H1 (cell line): ENCODE measurements around the gene HPD. TPM values are rescaled to one million over a fixed set of nuclear protein-coding genes. Genes with fewer than 3 reads are reported as not detected.
A peak's percentile ranks its signal among the peaks of the same experiment; 100 is the strongest.

Experiments used
- CTCF ChIA-PET: fragments of 300-600 bp; sonication (Branson Sonifier 250); formaldehyde crosslinking; loops from one replicate; lab custom pipeline; 2021; ENCODE audit not compliant: partially characterized antibody; lab: Charles Lee
- POLR2A ChIA-PET: fragments of 300-600 bp; sonication (Branson Sonifier 250); formaldehyde crosslinking; loops from one replicate; lab custom pipeline; 2021; ENCODE audit warnings: inconsistent platforms; ENCODE audit not compliant: partially characterized antibody; lab: Charles Lee
- DNase-seq, 2 experiments: peaks; one replicate each; pipeline versions ENCODE4 v3.0.0 to v3.0.0-alpha.2; 2010 to 2022; ENCODE audit warnings: low spot score in 2 of 2, low read depth in 1 of 2, mixed read lengths in 1 of 2
- FAIRE-seq: peaks from 2 replicates; lab custom pipeline; 2011; peaks lifted over from hg19 to GRCh38; lab: Jason Lieb, UNC
- H2AFZ ChIP-seq: 2 replicates; pipeline ENCODE4 v1.8.1; 2012; ENCODE audit warnings: low read length, inconsistent platforms
- H2AK5ac ChIP-seq: 2 replicates; pipeline ENCODE4 v1.6.1; 2013; ENCODE audit warnings: low read depth, low read length
- H2BK120ac ChIP-seq: replicated peaks from 2 replicates; pipeline ENCODE3; 2013; ENCODE audit warnings: low read depth, low read length, inconsistent platforms
- H2BK12ac ChIP-seq: 2 replicates; pipeline ENCODE4 v1.6.1; 2013; ENCODE audit warnings: low read depth, low read length
- H2BK15ac ChIP-seq: 2 replicates; pipeline ENCODE4 v1.6.1; 2013; ENCODE audit warnings: low read length
- H2BK20ac ChIP-seq: 2 replicates; pipeline ENCODE4 v1.6.1; 2013; ENCODE audit warnings: low read length
- H2BK5ac ChIP-seq: 2 replicates; pipeline ENCODE4 v1.6.1; 2013; ENCODE audit warnings: low read depth, low read length
- H3K14ac ChIP-seq: 2 replicates; pipeline ENCODE4 v1.6.1; 2013; ENCODE audit warnings: inconsistent platforms; ENCODE audit not compliant: insufficient read length
- H3K18ac ChIP-seq: 2 replicates; pipeline ENCODE4 v1.6.1; 2013; ENCODE audit warnings: low read length; ENCODE audit errors: extremely low read depth
- H3K23ac ChIP-seq: 2 replicates; pipeline ENCODE4 v1.6.1; 2013; ENCODE audit warnings: inconsistent platforms; ENCODE audit not compliant: insufficient read length
- H3K23me2 ChIP-seq: 2 replicates; pipeline ENCODE4 v1.6.1; 2013; ENCODE audit warnings: low read depth, low read length
- H3K27ac ChIP-seq: 2 replicates; pipeline ENCODE4 v1.6.1; 2011; ENCODE audit warnings: low read depth, low read length, inconsistent platforms
- H3K27me3 ChIP-seq, 4 experiments: replicated peaks in 1 of 4; 1 replicate in 1 of 4; 2 replicates in 3 of 4; pipeline versions ENCODE4 v1.6.1 to v1.8.1; 2011 to 2013; ENCODE audit warnings: low read length in 3 of 4, mild to moderate bottlenecking in 3 of 4, inconsistent platforms in 2 of 4, mixed read lengths in 2 of 4, moderate library complexity in 1 of 4; ENCODE audit not compliant: control insufficient read depth in 3 of 4, insufficient read depth in 3 of 4; ENCODE audit errors: extremely low read depth in 1 of 4
- H3K36me3 ChIP-seq, 4 experiments: 2 replicates each; pipeline versions ENCODE4 v1.6.1 to v1.8.1; 2011 to 2013; ENCODE audit warnings: mild to moderate bottlenecking in 4 of 4, low read length in 3 of 4, moderate library complexity in 2 of 4, control low read depth in 1 of 4, inconsistent platforms in 1 of 4; ENCODE audit not compliant: insufficient read depth in 4 of 4, control insufficient read depth in 2 of 4
- H3K4ac ChIP-seq: replicated peaks from 2 replicates; pipeline ENCODE3; 2013; ENCODE audit warnings: low read length, low read depth, mixed read lengths, inconsistent platforms; ENCODE audit not compliant: insufficient read length
- H3K4me1 ChIP-seq, 4 experiments: replicated peaks in 1 of 4; 1 replicate in 1 of 4; 2 replicates in 3 of 4; pipeline versions ENCODE4 v1.6.1 to v1.8.1; 2011 to 2013; ENCODE audit warnings: low read length in 3 of 4, inconsistent platforms in 2 of 4, mixed read lengths in 1 of 4; ENCODE audit not compliant: insufficient read depth in 4 of 4, control insufficient read depth in 3 of 4
- H3K4me2 ChIP-seq, 2 experiments: 2 replicates each; pipeline versions ENCODE4 v1.6.1 to v1.8.1; 2011 to 2013; ENCODE audit warnings: low read depth in 2 of 2, low read length in 2 of 2, control low read depth in 1 of 2, inconsistent platforms in 1 of 2, mild to moderate bottlenecking in 1 of 2; ENCODE audit not compliant: insufficient read depth in 1 of 2
- H3K4me3 ChIP-seq, 4 experiments: fragments of 200-600, 300-600 bp in 1 of 4; sonication (generic), shearing (Covaris generic), sonication (Bioruptor Twin) in 1 of 4; 2 replicates each; pipeline versions ENCODE4 v1.5.1 to v1.8.1; 2011 to 2016; ENCODE audit warnings: low read length in 4 of 4, low read depth in 3 of 4, control low read depth in 2 of 4, inconsistent platforms in 2 of 4, mild to moderate bottlenecking in 2 of 4, mixed read lengths in 1 of 4, moderate library complexity in 1 of 4; ENCODE audit not compliant: insufficient read depth in 2 of 4; ENCODE audit errors: extremely low read depth in 1 of 4
- H3K56ac ChIP-seq: replicated peaks from 2 replicates; pipeline ENCODE3; 2013; ENCODE audit warnings: low read depth, mild to moderate bottlenecking, mixed read lengths, low read length, inconsistent platforms; ENCODE audit not compliant: insufficient read length
- H3K79me1 ChIP-seq: 2 replicates; pipeline ENCODE4 v1.6.1; 2013; ENCODE audit warnings: low read depth, low read length, control low read depth
- H3K79me2 ChIP-seq, 2 experiments: 2 replicates each; pipeline versions ENCODE4 v1.6.1 to v1.8.1; 2012 to 2013; ENCODE audit warnings: low read length in 2 of 2, mild to moderate bottlenecking in 2 of 2, inconsistent platforms in 1 of 2; ENCODE audit not compliant: insufficient read depth in 2 of 2, control insufficient read depth in 1 of 2
- H3K9ac ChIP-seq, 4 experiments: replicated peaks in 1 of 4; 1 replicate in 1 of 4; 2 replicates in 3 of 4; pipeline versions ENCODE4 v1.6.1 to v1.8.1; 2011 to 2013; ENCODE audit warnings: low read depth in 3 of 4, low read length in 3 of 4, control low read depth in 2 of 4, mild to moderate bottlenecking in 2 of 4, moderate library complexity in 2 of 4, inconsistent platforms in 1 of 4; ENCODE audit errors: extremely low read depth in 1 of 4
- H3K9me3 ChIP-seq, 2 experiments: 2 replicates each; pipeline versions ENCODE4 v1.6.1 to v1.8.1; 2012 to 2013; ENCODE audit warnings: mild to moderate bottlenecking in 2 of 2, moderate library complexity in 2 of 2, control low read depth in 1 of 2, inconsistent platforms in 1 of 2, low read depth in 1 of 2, low read length in 1 of 2, mixed read lengths in 1 of 2; ENCODE audit not compliant: insufficient read depth in 2 of 2
- H4K20me1 ChIP-seq, 2 experiments: replicated peaks in 1 of 2; 2 replicates each; pipeline versions ENCODE3 to v1.8.1; 2011 to 2013; ENCODE audit warnings: inconsistent platforms in 2 of 2, low read length in 2 of 2, mild to moderate bottlenecking in 1 of 2; ENCODE audit not compliant: insufficient read depth in 2 of 2, control insufficient read depth in 1 of 2
- H4K5ac ChIP-seq: 2 replicates; pipeline ENCODE4 v1.6.1; 2013; ENCODE audit warnings: low read length, low read depth, mixed read lengths, inconsistent platforms; ENCODE audit not compliant: insufficient read length
- H4K8ac ChIP-seq: 2 replicates; pipeline ENCODE4 v1.8.0; 2013; ENCODE audit warnings: mild to moderate bottlenecking, moderate library complexity, low read length, inconsistent platforms; ENCODE audit not compliant: insufficient read depth; ENCODE audit errors: extremely low read depth
- H4K91ac ChIP-seq: replicated peaks from 2 replicates; pipeline ENCODE3; 2013; ENCODE audit warnings: low read length, mixed read lengths, inconsistent platforms; ENCODE audit not compliant: insufficient read length
- BCL11A ChIP-seq, 2 experiments: IDR thresholded peaks; one replicate each; pipeline ENCODE4 v1.6.1; 2011; ENCODE audit warnings: low read depth in 2 of 2, low read length in 2 of 2, mild to moderate bottlenecking in 2 of 2
- HDAC6 ChIP-seq: IDR thresholded peaks from one replicate; pipeline ENCODE4 v1.7.1; 2012; ENCODE audit warnings: low read depth, mild to moderate bottlenecking, inconsistent platforms, low read length, moderate library complexity
- WGBS, 2 experiments: shearing (Covaris generic) in 1 of 2; methylation state at CpG; one replicate each; pipeline versions ENCODE4 v1.1.6 to v1.1.7; 2013 to 2015; ENCODE audit warnings: low lambda C conversion rate in 2 of 2, mixed read lengths in 2 of 2, inconsistent platforms in 1 of 2, low coverage in 1 of 2, missing lambda C conversion rate in 1 of 2; ENCODE audit not compliant: insufficient replicate concordance in 2 of 2, insufficient coverage in 1 of 2, insufficient read length in 1 of 2; ENCODE audit errors: extremely low coverage in 1 of 2, missing lambda C conversion rate in 1 of 2; 5-methylcytosine and 5-hydroxymethylcytosine counted together
- polyA plus RNA-seq, 7 experiments: library from polyadenylated mRNA; depleted of rRNA in 3 of 7; stranded (reverse) in 5 of 7; unstranded in 2 of 7; fragments of >200 nt in 5 of 7; fragments of 200-250 nt in 2 of 7; gene quantifications; 1 replicate in 5 of 7; 2 replicates in 1 of 7; 4 replicates in 1 of 7; pipeline versions ENCODE4 v1.2.1 to v1.2.3, GENCODE V29; 2011 to 2013; ENCODE audit warnings: missing spikeins in 2 of 7, mixed read lengths in 2 of 7
- total RNA-seq: library from RNA; stranded (reverse); fragmentation: NEBNext Ultra II Directional; extraction: Animal tissue kit (Norgen Biotek cat#: 25700); gene quantifications from 2 replicates; pipeline ENCODE4 v1.2.1, GENCODE V29; 2021

HPD gene
- total and polyA plus RNA-seq, 2 of the 8 experiments (the other 6 are each of a cell fraction or from before 2014, with no cell fraction given): 0.48 to 0.56 TPM

- no peak overlapping the region for H3K56ac ChIP-seq
- H3K27ac ChIP-seq: no peak overlapping the region
- CTCF ChIA-PET: interaction anchor here (0.7 to 18.2 kb wide), 11 partner anchors 13 to 362 kb away, joined by 3 to 363 read pairs (median 18); partner anchors contain the start of genes PSMD9 and SETD1B
- H2BK5ac ChIP-seq: no peak overlapping the region
- POLR2A ChIA-PET: interaction anchor here (27.9 to 34.9 kb wide), 2 partner anchors 5 to 8 kb away, joined by 958 read pairs; partner anchors contain the start of genes RHOF and SETD1B
- peaks cover 0 to 4% (median 2%) of the 10 kb centered on the region in 4 experiments; a peak in 2 of 8 replicates for H3K36me3 ChIP-seq
- no peak overlapping the region for H2AFZ ChIP-seq
- no peak overlapping the region for H3K14ac ChIP-seq
- no peak overlapping the region for H4K5ac ChIP-seq
- DNase-seq: no peak
- no peak overlapping the region for H2BK20ac ChIP-seq
- H3K79me1 ChIP-seq: 0 out of 2 replicates have a peak, but pooled peaks cover 9% of the 10 kb centered on the region
- H3K23me2 ChIP-seq: peaks cover 6% of the 10 kb centered on the region; the same call in 1 of the 2 replicates
- FAIRE-seq: no peak
- H2BK15ac ChIP-seq: no peak overlapping the region
- H4K20me1 ChIP-seq: peaks cover 15 to 20% of the 10 kb centered on the region in 2 experiments
- peaks cover 0 to 5% of the 10 kb centered on the region in 2 experiments; a peak in 1 of 4 replicates for H3K79me2 ChIP-seq
- H3K9me3 ChIP-seq: no peaks in the 10 kb centered on the region
- H3K9ac ChIP-seq: no peak overlapping the region
- H3K27me3 ChIP-seq: peaks cover 0 to 5% (median 1%) of the 10 kb centered on the region in 4 experiments; a peak in 2 of 7 replicates
- no peak overlapping the region for H4K91ac ChIP-seq
- H3K23ac ChIP-seq: no peak overlapping the region
- H2BK12ac ChIP-seq: no peak overlapping the region
- WGBS, 2 experiments: 88% methylated on average over 14 of the region's 14 CpGs; no CpG with 5 or more reads in 1 of the 2 experiments
- no peak overlapping the region for H3K4ac ChIP-seq
- H3K18ac ChIP-seq: no peak overlapping the region
- H3K4me1 ChIP-seq: peaks cover 0 to 19% (median 10%) of the 10 kb centered on the region in 4 experiments; a peak in 5 of 7 replicates
- TF ChIP-seq BCL11A (IDR thresholded peaks at IDR 0.05; ENCODE audit: low read depth in 2 of 2, low read length in 2 of 2) (no peak), HDAC6 (no peak)
- TF ChIP-seq, all 59 proteins: peak for 0
- H3K4me2 ChIP-seq: peak overlapping the region; percentile 6 to 82
- 0 out of 2 replicates have a peak overlapping the region, but pooled peaks have one; percentile 28 for H2AK5ac ChIP-seq
- no peak overlapping the region for H4K8ac ChIP-seq
- no peak overlapping the region for H2BK120ac ChIP-seq
- H3K4me3 ChIP-seq: peak overlapping the region in 1 of 4 experiments; percentile 91; a peak in 2 of 8 replicates
Measured at GRCh38 chr12:121791671-121792551, 66.7 kb downstream of the HPD start.
